PFSK-1 (cell line): ENCODE measurements around the gene CGREF1.

Source experiments
- POLR2AphosphoS5 ChIP-seq: IDR thresholded peaks from 2 replicates; pipeline ENCODE4 v1.6.1; 2012; ENCODE audit warnings: low read depth, mild to moderate bottlenecking, control low read depth, low read length, moderate library complexity
- TAF1 ChIP-seq: IDR thresholded peaks from 2 replicates; pipeline ENCODE4 v1.6.1; 2012; ENCODE audit warnings: low read length, control low read depth, borderline replicate concordance; ENCODE audit not compliant: insufficient read depth

DNA sequence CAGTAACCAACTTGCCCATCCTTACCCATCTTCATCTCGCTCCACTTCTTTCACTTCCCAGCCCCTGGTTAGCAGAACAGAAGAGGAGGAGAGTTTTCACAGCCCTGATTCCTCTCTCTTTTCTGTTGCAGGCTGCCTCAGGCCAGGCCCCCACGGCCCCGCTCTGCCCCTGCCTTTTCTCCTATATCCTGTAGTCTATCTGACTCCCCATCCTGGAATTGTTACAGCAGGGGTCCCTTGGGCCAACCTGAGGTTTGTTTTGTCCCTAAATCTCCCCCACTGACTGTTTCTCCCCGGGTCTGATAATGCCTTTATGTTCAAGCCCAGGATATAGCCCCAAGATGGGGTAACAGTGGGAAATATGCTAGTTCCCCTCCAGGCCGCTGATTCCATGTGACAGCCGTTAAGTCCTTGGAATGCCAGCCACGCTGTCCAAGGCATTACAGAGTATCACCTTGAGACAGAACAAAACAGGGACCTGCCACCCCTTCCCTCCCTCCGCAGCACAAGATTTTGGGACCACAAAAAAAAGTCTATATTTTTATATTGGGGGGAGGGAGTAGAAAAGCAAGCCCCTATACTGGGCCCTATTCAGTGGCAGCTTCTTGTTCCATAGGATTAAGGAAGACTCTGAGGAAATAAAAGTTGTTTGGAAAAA, 48.8 kb downstream of the CGREF1 start:
- TF ChIP-seq TAF1 = no peak
- TF ChIP-seq POLR2AphosphoS5 = no peak
